HG03103 (cell line): Measurements from ENCODE around the gene MMP7.
A peak's percentile ranks its signal among the peaks of the same experiment; 100 is the strongest.
"Not testable (repeated sequence)": the region's sequence is repeated elsewhere in the genome, so short reads cannot be mapped to it uniquely, and the experiment has no call there.

Source experiments
- ATAC-seq: cut with Tn5 transposase; IDR thresholded peaks from one replicate; pipeline ENCODE4 v1.9.1; 2021; ENCODE audit warnings: low read depth; ENCODE audit not compliant: unreplicated experiment

MMP7 gene

DNA sequence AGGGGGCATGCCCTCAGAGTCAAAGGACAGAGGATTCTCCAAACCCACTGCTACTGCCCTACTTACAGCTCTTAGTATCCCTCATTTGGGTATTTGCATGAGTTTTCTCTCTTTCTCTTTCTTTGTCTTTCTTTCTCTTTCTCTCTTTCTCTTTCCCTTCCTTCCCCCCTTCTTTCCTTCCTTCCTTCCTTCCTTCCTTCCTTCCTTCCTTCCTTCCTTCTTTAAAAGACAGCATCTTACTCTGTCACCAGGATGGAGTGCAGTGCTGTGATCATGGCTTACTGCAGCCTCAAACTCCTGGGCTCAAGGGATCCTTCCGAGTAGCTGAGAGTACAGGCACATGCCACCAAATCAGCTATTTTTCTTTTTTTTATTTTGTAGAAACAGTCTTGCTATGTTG lies 14.0 kb upstream of the MMP7 start:
- ATAC-seq: no peak

GRCh38 chr11:102539567-102539966 lies 9.0 kb upstream of the MMP7 start:
- no peak for ATAC-seq

- ATAC-seq: no peak
Measured at GRCh38 chr11:102538932-102539331, 8.4 kb upstream of the MMP7 start.

- ATAC-seq: no peak
Measured at GRCh38 chr11:102534261-102534872, 3.8 kb upstream of the MMP7 start.

DNA sequence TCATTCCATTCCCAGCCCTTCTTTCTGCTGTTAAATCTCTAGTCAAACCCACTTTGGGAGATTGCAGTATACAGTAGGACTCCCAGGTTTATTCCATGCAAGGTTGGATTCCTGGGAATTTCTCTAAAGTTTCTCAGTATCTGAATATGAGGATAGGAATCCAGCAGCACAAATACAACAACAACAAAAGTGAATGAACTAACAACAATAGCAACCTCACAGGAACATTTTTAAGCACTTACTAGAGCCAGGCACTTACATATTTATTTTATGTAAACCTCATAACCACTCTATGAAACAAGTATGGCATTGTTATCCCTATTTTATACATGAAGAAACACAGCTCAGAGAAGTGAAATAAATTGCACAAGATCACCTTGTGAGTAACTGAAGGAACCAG lies 1.9 kb downstream of the MMP7 start:
- ATAC-seq: no peak

DNA sequence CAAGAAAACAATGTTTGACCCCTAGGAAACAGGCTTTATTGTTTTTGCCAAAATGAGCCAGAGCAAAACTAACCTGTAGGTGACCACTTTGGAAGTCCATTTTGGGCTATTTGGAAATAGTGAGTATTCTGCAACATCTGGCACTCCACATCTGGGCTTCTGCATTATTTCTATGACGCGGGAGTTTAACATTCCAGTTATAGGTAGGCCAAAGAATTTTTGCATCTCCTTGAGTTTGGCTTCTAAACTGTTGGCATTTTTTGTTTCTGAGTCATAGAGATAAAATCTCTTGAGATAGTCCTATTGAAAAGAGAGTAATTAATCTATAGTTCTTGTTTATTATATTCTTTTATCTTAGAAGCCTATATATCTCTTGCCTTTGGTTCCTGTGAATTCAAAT lies 2.9 kb downstream of the MMP7 start:
- ATAC-seq: no peak

DNA sequence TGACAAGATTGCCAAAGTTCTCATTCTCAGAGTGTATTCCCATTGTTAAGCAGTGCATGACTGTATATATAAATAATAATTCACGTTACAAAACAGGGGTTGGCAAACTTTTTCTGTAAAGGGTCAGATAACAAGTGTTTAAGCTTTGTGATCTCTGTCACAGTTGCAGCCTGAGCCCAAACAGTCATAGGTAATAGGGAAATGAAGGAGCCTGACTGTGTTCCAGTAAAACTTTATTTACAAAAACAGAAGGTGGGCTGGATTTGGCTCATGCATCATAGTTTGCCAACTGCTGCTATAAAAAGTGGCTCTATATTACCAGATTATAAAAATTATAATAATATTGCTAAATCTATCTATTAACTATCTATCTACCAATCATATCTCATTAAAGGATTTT lies 3.5 kb downstream of the MMP7 start:
- ATAC-seq: no peak

DNA sequence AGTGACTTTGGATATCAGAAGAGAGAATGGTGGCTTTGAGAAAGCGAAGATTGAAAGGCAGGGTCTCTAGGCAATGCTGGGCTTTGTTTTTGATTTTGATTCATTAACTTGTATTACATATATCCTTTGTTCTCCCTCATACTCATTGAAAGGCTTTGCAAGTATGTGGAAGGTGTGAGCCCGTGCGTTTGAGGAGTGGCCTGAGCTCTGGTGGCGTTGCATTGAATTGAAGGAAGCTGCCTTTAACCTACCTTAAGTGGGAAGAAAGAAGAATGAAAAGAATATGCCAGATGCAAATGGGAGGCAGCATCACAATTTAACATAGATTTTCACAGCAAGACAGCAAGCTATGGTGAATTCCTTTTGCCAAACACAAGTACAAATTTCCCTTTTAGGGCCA lies 6.7 kb downstream of the MMP7 start:
- ATAC-seq: no peak

DNA sequence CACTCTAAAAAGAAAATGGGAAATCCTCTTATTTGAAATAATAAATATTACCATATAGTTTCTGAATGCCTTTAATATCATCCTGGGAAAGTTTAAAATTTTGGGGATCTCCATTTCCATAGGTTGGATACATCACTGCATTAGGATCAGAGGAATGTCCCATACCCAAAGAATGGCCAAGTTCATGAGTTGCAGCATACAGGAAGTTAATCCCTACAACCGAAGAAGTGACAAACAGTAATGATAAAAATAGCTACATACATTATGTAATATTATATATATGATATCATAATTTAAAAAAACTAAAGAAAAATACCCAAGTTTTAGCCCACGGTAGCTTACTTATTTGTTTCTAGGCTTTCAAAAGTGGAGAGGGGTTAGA lies 7.4 kb downstream of the MMP7 start:
- no peak for ATAC-seq

DNA sequence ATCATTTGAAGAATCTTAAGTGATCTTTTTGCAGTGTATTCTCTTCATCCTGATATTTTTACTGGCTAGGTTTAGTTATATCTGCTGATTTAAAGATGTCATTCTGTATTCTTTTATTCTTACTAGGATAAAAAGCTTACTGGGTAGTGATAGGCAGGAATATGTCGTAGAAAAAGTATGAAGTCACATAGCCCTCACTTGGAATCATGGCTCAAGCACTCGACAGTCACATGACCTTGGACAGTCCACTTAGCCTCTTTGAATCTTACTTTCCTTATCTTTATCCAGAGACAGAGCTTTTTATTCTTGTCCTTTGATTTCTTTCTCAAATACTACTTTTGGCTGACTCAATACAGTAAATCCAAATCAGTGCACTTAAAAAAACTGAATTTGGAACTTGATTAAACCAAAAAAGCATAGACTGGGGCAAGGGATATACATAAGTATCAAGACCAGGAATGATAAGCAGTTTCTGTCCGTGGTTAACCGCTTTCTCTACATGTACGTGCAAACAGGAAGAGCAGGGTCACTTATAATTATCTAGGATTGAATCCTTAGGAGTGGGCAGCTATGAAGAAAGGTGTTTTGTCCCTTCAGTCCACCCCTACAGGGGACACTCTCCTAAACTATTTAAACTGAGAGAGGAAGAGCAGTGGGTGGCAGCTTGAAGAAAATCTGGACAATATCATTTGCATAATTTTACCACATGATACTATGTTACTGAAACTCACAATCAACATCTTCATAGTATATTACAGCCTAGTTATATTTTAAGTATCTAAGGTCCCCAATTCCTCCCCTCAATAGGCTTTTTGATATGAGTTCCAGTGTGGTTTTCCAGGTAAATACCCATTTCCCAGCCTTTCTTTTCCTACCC lies 8.0 kb downstream of the MMP7 start:
- peak; percentile 71 for ATAC-seq

DNA sequence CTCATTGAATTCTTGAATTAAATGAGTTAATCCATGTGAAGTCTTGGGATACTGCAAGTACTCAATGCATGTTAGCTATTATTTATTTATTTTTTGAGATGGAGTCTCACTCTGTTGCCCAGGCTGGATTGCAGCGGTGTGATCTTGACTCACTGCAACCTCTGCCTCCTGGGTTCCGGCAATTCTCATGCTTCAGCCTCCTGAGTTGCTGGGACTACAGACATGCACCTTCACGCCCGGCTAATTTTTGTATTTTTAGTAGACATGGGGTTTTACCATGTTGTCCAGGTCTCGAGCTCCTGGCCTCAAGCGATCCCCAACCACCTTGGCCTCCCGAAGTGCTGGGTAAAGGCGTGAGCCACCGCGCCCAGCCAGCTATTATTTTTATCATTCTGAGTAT lies 9.4 kb downstream of the MMP7 start:
- no peak for ATAC-seq

DNA sequence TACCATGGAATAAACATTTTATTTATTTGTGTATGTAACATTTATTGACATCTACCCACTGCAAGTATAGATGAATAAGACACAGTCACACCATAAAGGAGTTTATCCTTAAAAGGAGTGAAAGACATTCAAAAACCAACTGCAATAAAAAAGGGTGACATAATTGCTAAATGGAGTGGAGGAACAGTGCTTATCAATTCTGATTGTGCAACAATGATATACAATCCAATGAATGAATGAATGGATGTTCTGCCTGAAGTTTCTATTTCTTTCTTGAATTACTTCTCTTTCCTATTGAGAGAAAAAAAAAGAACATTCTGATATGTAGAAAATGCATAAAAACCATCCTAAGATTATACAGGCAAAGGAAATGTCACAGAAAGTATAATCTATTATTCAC lies 10.0 kb downstream of the MMP7 start:
- ATAC-seq: no peak

DNA sequence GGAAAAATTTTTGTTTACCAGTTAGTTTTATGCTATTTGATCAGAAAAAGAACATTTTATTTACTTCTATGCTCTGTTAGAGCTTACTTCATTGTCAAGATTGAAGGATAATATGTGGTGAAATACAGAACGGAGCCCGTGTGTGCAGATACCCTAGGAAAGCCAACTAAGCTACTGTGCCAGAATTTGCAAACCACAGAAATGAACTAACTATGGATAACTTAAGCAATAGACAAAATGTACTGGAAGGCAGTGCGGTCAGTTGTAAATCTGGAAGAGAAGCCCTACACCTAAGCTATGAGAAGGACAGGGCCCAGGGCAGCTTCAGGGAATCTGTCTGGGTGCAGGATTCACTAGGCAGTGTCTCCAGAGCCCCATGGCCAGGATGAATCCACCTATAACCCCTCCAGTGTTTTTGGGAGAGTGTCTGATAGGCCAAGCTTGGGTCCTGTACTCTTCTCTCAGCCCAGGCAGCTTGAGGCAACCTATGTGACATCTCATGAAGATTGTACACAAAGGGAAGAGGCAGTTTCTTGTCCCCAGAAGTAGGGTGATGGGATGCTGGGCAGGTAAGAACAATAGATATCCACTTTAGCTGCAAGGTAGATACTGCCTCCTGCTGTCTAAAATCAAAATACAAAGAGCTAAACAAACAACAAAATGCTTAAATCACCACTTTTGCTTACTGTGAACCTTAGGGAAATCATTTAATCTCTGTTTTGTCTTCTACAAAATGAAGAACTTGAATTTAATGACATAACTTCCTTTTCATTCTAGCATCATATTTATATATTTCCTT lies 12.1 kb downstream of the MMP7 start:
- no peak for ATAC-seq

DNA sequence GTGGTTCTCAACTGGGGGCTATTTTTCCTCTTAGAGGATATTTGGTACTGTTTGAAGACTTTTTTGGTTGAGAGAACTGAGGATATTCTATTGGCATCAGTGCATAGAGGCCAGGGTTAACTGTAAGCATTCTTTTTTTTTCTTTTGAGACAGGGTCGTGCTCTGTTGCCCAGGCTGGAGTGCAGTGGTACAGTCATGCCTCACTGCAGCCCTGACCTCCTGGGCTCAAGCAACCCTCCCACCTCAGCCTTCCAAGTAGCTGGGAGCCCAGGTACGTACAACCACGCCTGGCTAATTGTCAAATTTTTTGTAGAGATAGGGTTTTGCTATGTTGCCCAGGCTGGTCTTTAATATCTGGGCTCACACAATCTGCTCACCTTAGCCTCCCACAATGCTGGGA lies 12.9 kb downstream of the MMP7 start:
- ATAC-seq: no peak

- ATAC-seq: no peak
Measured at GRCh38 chr11:102516179-102516578, 14.4 kb downstream of the MMP7 start.

- no peak for ATAC-seq
Measured at GRCh38 chr11:102513869-102514268, 16.7 kb downstream of the MMP7 start.

GRCh38 chr11:102510439-102511135 lies 20.0 kb downstream of the MMP7 start:
- no peak for ATAC-seq

- ATAC-seq: not testable (repeated sequence)
Measured at GRCh38 chr11:102502831-102503230, 27.7 kb downstream of the MMP7 start.

- no peak for ATAC-seq
Measured at GRCh38 chr11:102500829-102501228, 29.7 kb downstream of the MMP7 start.

GRCh38 chr11:102499931-102500330 lies 30.6 kb downstream of the MMP7 start:
- no peak for ATAC-seq

- no peak for ATAC-seq
Measured at GRCh38 chr11:102499151-102499550, 31.4 kb downstream of the MMP7 start.
